Erythroblast (primary cell): ENCODE results near the gene GPC2.

Source experiments
- GATA1 ChIP-seq: IDR thresholded peaks from 2 replicates; pipeline ENCODE4 v1.6.1; 2011; ENCODE audit warnings: low read depth, mild to moderate bottlenecking, control low read depth, low read length, moderate library complexity
- POLR2A ChIP-seq: IDR thresholded peaks from 2 replicates; pipeline ENCODE4 v1.6.1; 2011; ENCODE audit warnings: mild to moderate bottlenecking, low read length

GRCh38 chr7:100163006-100163531 lies 14.1 kb downstream of the GPC2 start:
- TF ChIP-seq POLR2A (no peak), GATA1 (no peak)
